ENCODE measurements around the gene UBL7.
A peak's percentile ranks its signal among the peaks of the same experiment; 100 is the strongest.

UBL7 gene

DNA sequence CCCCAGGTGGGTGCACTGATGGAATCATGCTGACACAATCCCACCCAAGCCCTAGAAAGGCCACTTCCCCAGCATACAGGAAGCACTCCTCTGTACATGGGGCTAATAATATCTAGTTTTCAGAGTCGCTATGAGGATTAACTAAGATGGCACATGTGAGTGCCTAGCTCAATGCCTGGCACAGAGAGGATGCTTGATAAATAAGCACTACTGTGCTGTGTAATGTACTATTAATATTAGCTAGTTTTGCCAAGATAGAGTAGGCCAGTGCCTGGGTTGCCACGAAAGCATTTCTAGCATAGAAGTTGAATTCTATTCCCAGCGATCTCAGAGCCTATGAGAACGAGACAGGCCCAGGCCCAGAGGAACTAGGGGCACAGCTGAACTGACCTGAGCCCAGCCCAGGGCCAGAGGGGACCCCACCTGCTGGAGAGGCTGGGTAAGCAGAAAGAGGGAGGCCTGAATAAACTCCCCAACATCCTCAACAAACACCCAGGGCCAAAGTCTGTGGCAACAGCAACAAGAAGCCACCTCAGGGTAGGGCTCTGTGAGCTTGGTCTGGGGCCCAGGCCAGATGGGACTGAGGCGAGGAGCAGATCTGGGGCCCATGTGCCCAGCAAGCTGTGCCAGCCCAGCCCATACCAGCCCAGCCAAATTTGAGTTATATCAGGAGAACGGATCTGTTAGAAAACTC is 19.6 kb downstream of the UBL7 start:
- no peak for DNase-seq (ENCODE audit: extremely low read depth, low read depth)
- TF ChIP-seq CTCF (IDR thresholded peaks at IDR 0.05; ENCODE audit: low read depth, low read length, missing control alignments), result no peak
- H3K4me3 ChIP-seq (replicated peaks; ENCODE audit: low read depth, low read length), result no peak overlapping the region

- H3K4me3 ChIP-seq (replicated peaks; ENCODE audit: low read depth, low read length), result no peak overlapping the region
- TF ChIP-seq CTCF (IDR thresholded peaks at IDR 0.05; ENCODE audit: low read depth, low read length, missing control alignments), result peak; percentile 96
- DNase-seq (ENCODE audit: extremely low read depth, low read depth), result no peak
These were observed 22.1 kb downstream of the UBL7 start for GRCh38 chr15:74438721-74439316.

DNA sequence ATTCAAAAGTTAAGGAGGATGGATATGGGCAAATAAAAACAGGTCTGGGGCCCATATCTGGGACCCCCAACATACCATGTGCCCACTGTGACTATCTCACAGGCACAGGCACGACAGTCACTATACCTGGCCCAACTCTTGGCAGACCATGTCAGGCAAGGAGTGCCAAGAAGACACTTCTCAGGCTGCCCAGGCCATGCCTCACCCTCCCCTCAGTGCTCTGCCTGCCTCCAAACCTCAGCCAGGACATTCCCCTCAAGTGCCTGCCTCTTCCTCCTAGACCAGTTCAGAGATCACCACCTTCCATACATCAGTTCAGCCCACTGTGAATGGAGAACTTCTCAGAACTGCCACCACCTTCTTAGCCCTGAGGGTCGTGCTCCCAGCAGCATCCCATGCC is 22.8 kb downstream of the UBL7 start:
- DNase-seq (ENCODE audit: extremely low read depth, low read depth), result no peak
- no peak overlapping the region for H3K4me3 ChIP-seq (replicated peaks; ENCODE audit: low read depth, low read length)
- TF ChIP-seq CTCF (IDR thresholded peaks at IDR 0.05; ENCODE audit: low read depth, low read length, missing control alignments), result no peak

DNA sequence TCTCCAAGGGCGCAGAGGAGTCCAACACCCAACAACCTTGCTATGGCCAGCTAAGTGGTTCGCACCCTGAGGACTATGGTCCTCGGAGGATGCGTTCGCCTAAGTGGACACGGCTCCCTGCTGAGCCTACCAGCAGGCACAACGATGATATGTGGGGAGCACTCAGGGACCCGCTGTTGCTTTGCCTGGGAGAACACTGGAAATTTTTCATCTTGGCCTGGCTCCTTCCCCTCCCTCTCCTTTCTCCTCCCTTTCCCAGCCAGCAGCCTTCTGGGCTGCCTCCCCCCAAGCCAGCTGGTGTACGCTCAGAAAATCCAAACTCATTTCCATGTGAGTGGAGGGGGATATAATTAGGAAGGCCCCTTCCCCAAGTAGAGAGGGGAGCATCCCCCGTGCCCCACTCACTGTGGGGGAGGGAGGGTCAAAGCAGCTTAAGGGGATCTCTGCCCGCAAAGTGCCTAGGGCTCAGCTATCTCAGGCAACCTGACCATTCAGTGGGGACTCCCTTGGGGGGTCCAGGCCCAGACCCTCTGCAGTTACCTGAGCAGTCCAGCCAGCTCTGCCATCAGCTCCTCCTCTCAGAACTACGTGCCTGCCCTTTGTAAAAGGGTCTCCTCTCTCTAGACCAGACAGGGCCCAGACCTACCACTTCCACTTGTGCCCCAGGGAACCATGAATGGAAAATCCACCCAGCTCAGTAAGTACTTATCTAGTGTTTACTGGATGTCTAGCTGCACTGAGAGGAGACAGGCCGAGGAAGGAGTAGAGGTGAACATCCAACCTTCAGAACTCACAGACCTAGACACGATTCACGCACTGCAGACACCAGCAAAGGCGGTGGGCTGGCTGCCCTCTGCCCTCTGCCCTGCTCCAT is 26.5 kb downstream of the UBL7 start:
- no peak for TF ChIP-seq CTCF (IDR thresholded peaks at IDR 0.05; ENCODE audit: low read depth, low read length, missing control alignments)
- no peak for DNase-seq (ENCODE audit: extremely low read depth, low read depth)
- H3K4me3 ChIP-seq (replicated peaks; ENCODE audit: low read depth, low read length), result peak overlapping the region; percentile 71

DNA sequence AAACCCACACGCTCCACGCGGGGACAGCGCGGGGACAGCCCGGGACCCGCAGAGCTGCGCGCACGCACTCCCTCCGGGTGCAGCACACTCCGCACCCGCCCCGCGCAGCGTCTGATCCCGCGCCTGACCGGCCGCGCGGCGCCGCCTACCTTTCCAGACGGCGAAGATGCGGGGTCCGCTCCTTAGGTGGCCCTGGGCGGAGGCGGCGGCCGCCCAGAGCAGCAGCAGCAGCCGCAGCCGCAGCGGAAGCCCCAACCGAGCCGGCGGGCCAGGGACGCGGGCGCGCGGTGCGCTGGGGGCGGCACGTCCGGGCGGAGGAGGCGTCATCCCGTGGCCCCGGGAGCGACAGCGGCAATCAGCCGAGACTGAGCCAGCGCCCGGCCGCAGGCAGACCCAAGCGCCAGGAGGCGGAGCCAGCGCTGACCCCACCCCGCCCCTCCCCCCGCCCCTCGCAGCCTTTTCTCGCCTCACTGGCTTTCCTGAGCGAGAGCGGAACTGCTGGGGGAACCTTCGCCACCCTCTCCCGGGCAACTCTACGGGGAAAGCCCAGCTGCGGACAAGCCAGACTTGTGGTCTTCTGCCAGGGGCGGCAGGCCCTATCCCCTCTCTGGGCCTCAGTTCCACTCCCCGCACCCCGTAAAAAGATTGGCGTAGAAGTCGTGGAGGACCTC is 27.2 kb downstream of the UBL7 start, which contains the start of gene SEMA7A:
Gene SEMA7A, minus strand, starts transcription at position 367 of the 671 bp plus-strand sequence. Its CDS starts 40 bp downstream, at position 327.
- TF ChIP-seq CTCF (IDR thresholded peaks at IDR 0.05; ENCODE audit: low read depth, low read length, missing control alignments), result no peak
- peak; percentile 19 for DNase-seq (ENCODE audit: extremely low read depth, low read depth)

GRCh38 chr15:74432968-74433591 is 27.9 kb downstream of the UBL7 start:
- H3K4me3 ChIP-seq (replicated peaks; ENCODE audit: low read depth, low read length), result peak overlapping the region; percentile 71
- DNase-seq (ENCODE audit: extremely low read depth, low read depth), result no peak
- TF ChIP-seq CTCF (IDR thresholded peaks at IDR 0.05; ENCODE audit: low read depth, low read length, missing control alignments), result no peak

More for the DNA sequence above, 27.2 kb downstream of the UBL7 start, which contains the start of gene SEMA7A:
- H3K4me3 ChIP-seq (replicated peaks; ENCODE audit: low read depth, low read length), result peak within 1 kb of the TSS; percentile 71

Measured in HFF-Myc (cell line).